K562 (cell line): ENCODE measurements around the gene FHIP2A. TPM values are rescaled to one million over a fixed set of nuclear protein-coding genes. Genes with fewer than 3 reads are reported as not detected.

ENCODE experiments used
- ATAC-seq: fragments of 200-7000 bp; cut with Tn5 transposase; 3 replicates; pipeline ENCODE4 v1.9.1; 2020; ENCODE audit warnings: moderate library complexity
- BruUV-seq: library from RNA; stranded (reverse); fragments of 400-500 nt; replicated peaks from 2 replicates; lab custom pipeline; 2021; lab: Mats Ljungman, UMichigan
- CTCF ChIA-PET: fragments of 300-600 bp; formaldehyde crosslinking; extraction: SDS; loops from one replicate; lab custom pipeline; 2021; ENCODE audit warnings: low intra/inter-chr PET ratio; lab: Yijun Ruan, JAX
- POLR2A ChIA-PET: fragments of 300-600, 350-650 bp; sonication (Branson Sonifier 250); formaldehyde crosslinking; extraction: SDS; loops from one replicate; lab custom pipeline; 2021; ENCODE audit warnings: antibody characterized with exemption, inconsistent platforms; lab: Yijun Ruan, JAX
- DNase-seq, 4 experiments: peaks; one replicate each; pipeline versions ENCODE4 v3.0.0 to v3.0.0-alpha.2; 2011 to 2018; ENCODE audit warnings: low spot score in 3 of 4, mixed read lengths in 3 of 4; ENCODE audit errors: extremely low read depth in 1 of 4
- FAIRE-seq: peaks from 2 replicates; lab custom pipeline; 2011; peaks lifted over from hg19 to GRCh38; lab: Jason Lieb, UNC
- H2AFZ ChIP-seq: 2 replicates; pipeline ENCODE4 v1.6.0; 2011; ENCODE audit warnings: low read depth, low read length, control low read depth, inconsistent platforms
- H3K27ac ChIP-seq: fragments of 200-600 bp; 3 replicates; pipeline ENCODE4 v1.8.0; 2011; ENCODE audit warnings: low read depth, mild to moderate bottlenecking, control low read depth, inconsistent platforms, low read length, moderate library complexity, mixed read lengths; ENCODE audit errors: extremely low read depth
- H3K27me3 ChIP-seq, 2 experiments: fragments of 300-600 bp in 1 of 2; 2 replicates in 1 of 2; 3 replicates in 1 of 2; pipeline versions ENCODE4 v1.6.0 to v1.8.0; 2011; ENCODE audit warnings: inconsistent platforms in 2 of 2, low read length in 2 of 2, mild to moderate bottlenecking in 1 of 2, mixed read lengths in 1 of 2, moderate library complexity in 1 of 2; ENCODE audit not compliant: control insufficient read depth in 2 of 2, insufficient read depth in 2 of 2
- H3K36me3 ChIP-seq: fragments of 300-600 bp; 3 replicates; pipeline ENCODE4 v1.8.0; 2011; ENCODE audit warnings: mild to moderate bottlenecking, low read length, inconsistent platforms; ENCODE audit not compliant: control insufficient read depth, insufficient read depth
- H3K4me1 ChIP-seq, 2 experiments: fragments of 200-600 bp in 1 of 2; replicated peaks in 1 of 2; 2 replicates in 1 of 2; 3 replicates in 1 of 2; pipeline versions ENCODE4 v1.5.1 to v1.8.0; 2011; ENCODE audit warnings: inconsistent platforms in 2 of 2, low read length in 2 of 2, mild to moderate bottlenecking in 1 of 2, mixed read lengths in 1 of 2, moderate library complexity in 1 of 2; ENCODE audit not compliant: control insufficient read depth in 2 of 2, insufficient read depth in 2 of 2
- H3K4me2 ChIP-seq: 2 replicates; pipeline ENCODE4 v1.6.1; 2011; ENCODE audit warnings: low read length, control low read depth, inconsistent platforms, mixed read lengths; ENCODE audit not compliant: insufficient read depth
- H3K4me3 ChIP-seq: fragments of 200-600 bp; sonication (generic), shearing (Covaris generic); 2 replicates; pipeline ENCODE4 v1.5.1; 2016; ENCODE audit warnings: control low read depth, inconsistent platforms
- H3K79me2 ChIP-seq: fragments of 200-600 bp; 3 replicates; pipeline ENCODE4 v1.8.0; 2011; ENCODE audit warnings: low read length, inconsistent platforms; ENCODE audit not compliant: control insufficient read depth, insufficient read depth
- H3K9ac ChIP-seq, 2 experiments: 2 replicates each; pipeline versions ENCODE4 v1.6.0 to v1.6.1; 2011; ENCODE audit warnings: low read depth in 2 of 2, low read length in 2 of 2, control low read depth in 1 of 2, inconsistent platforms in 1 of 2, mild to moderate bottlenecking in 1 of 2, mixed read lengths in 1 of 2; ENCODE audit not compliant: insufficient read depth in 1 of 2
- H3K9me1 ChIP-seq: one replicate; pipeline ENCODE4 v1.6.0; 2011; ENCODE audit warnings: inconsistent platforms, mild to moderate bottlenecking, low read length, moderate library complexity; ENCODE audit not compliant: control insufficient read depth, insufficient read depth
- H3K9me3 ChIP-seq: replicated peaks from 2 replicates; pipeline ENCODE4 v1.5.1; 2011; ENCODE audit warnings: low read depth, low read length, inconsistent platforms; ENCODE audit not compliant: control insufficient read depth, insufficient read depth
- H4K20me1 ChIP-seq: replicated peaks from 2 replicates; pipeline ENCODE4 v1.6.1; 2011; ENCODE audit warnings: low read length, inconsistent platforms, mixed read lengths; ENCODE audit not compliant: control insufficient read depth, insufficient read depth
- CBFA2T3 ChIP-seq: fragments of 450-650 bp; IDR thresholded peaks from 2 replicates; pipeline ENCODE4 v1.6.1; 2017
- CCAR2 ChIP-seq: fragments of 200-400 bp; formaldehyde crosslinking; IDR thresholded peaks from 2 replicates; pipeline ENCODE4 v1.6.1; 2017; ENCODE audit warnings: mild to moderate bottlenecking, low read depth, low read length
- CREBBP ChIP-seq: IDR thresholded peaks from one replicate; pipeline ENCODE4 v1.6.1; 2012; ENCODE audit warnings: low read depth, mild to moderate bottlenecking, control low read depth, inconsistent platforms, low read length
- KDM2B ChIP-seq: fragments of 250-450 bp; sonication (Bioruptor Pico); IDR thresholded peaks from 2 replicates; pipeline ENCODE4 v1.8.0; 2021; ENCODE audit warnings: mild to moderate bottlenecking, moderate library complexity
- MCM5 ChIP-seq: fragments of 450-650 bp; IDR thresholded peaks from 2 replicates; pipeline ENCODE4 v1.6.1; 2016; ENCODE audit warnings: low read depth
- MTA1 ChIP-seq: fragments of 450-650 bp; IDR thresholded peaks from 2 replicates; pipeline ENCODE4 v1.6.1; 2017; ENCODE audit warnings: borderline replicate concordance
- POU5F1 ChIP-seq: fragments of 150-350 bp; IDR thresholded peaks from 2 replicates; pipeline ENCODE4 v1.6.1; 2014; ENCODE audit warnings: borderline replicate concordance, low read length, low read depth, mild to moderate bottlenecking; ENCODE audit not compliant: partially characterized antibody
- SMARCA4 ChIP-seq: fragments of 450-650 bp; IDR thresholded peaks from 2 replicates; pipeline ENCODE4 v1.6.1; 2016
- SMARCE1 ChIP-seq: fragments of 450-650 bp; IDR thresholded peaks from 2 replicates; pipeline ENCODE4 v1.7.1; 2016; ENCODE audit warnings: mild to moderate bottlenecking
- TEAD4 ChIP-seq, 2 experiments: sonication (generic) in 1 of 2; formaldehyde crosslinking in 1 of 2; IDR thresholded peaks; 2 replicates each; pipeline versions ENCODE4 v1.6.1 to v1.8.0; 2012 to 2022; ENCODE audit warnings: borderline replicate concordance in 1 of 2, inconsistent platforms in 1 of 2, low read length in 1 of 2, mild to moderate bottlenecking in 1 of 2, missing genetic modification reagents in 1 of 2
- ZNF583 ChIP-seq: fragments of 250-450 bp; sonication (Bioruptor Pico); IDR thresholded peaks from 2 replicates; pipeline ENCODE4 v1.4.0; 2020
- WGBS: fragments of 100-300 bp; shearing (Covaris generic); methylation state at CpG from one replicate; pipeline ENCODE4 v1.1.6; 2016; ENCODE audit warnings: low coverage, mixed read lengths; ENCODE audit not compliant: insufficient coverage; ENCODE audit errors: missing lambda C conversion rate; 5-methylcytosine and 5-hydroxymethylcytosine counted together
- in situ Hi-C: fragments of 300-500 bp; cut with MboI; formaldehyde crosslinking; loops from 4 replicates; pipeline ENCODE4 v1.15.0; 2018; ENCODE audit warnings: inconsistent platforms, mixed read lengths
- intact Hi-C: fragments of 100-400 bp; cut with micrococcal nuclease; formaldehyde crosslinking; loops from 2 replicates; pipeline ENCODE4 v1.14.2; 2022
- polyA plus RNA-seq, 8 experiments: library from polyadenylated mRNA; depleted of rRNA in 4 of 8; stranded (reverse) in 5 of 8; unstranded in 3 of 8; fragments of >200 nt; fragmentation: Nextera tagmentation in 2 of 8; fragmentation: Illumina TruSeq in 1 of 8; extraction: Ambion mirVana in 2 of 8; extraction: Trizol in 1 of 8; gene quantifications; 2 replicates each; pipeline versions ENCODE4 v1.2.1 to v1.2.3, GENCODE V29; 2011 to 2014; ENCODE audit warnings: inconsistent platforms in 1 of 8, missing spikeins in 1 of 8
- total RNA-seq, 7 experiments: library from RNA; depleted of rRNA in 6 of 7; stranded (reverse); fragments of >200 nt in 6 of 7; fragmentation: Illumina TruSeq in 2 of 7; extraction: Trizol in 2 of 7; gene quantifications; 2 replicates each; pipeline versions ENCODE4 v1.2.1 to v1.2.3, GENCODE V29; 2011 to 2021; ENCODE audit warnings: low replicate concordance in 1 of 7
- TF ChIP-seq, protein P1 (sequence below): fragments of 450-650 bp; IDR thresholded peaks from 2 replicates; pipeline ENCODE4 v1.6.1; 2016; ENCODE audit warnings: low read depth, mild to moderate bottlenecking, moderate library complexity
- TF ChIP-seq, protein P2 (sequence below): fragments of 450-650 bp; formaldehyde crosslinking; IDR thresholded peaks from 2 replicates; pipeline ENCODE4 v1.4.0; 2022; ENCODE audit warnings: mild to moderate bottlenecking, moderate library complexity

Gene FHIP2A
- total and polyA plus RNA-seq, 9 of the 15 experiments (the other 6 are each of a cell fraction or from before 2014, with no cell fraction given): 1.5 to 7.4 (median 3.3) TPM

- Histone ChIP-seq H3K9me1 (no peaks in the 10 kb centered on the region), H4K20me1 (no peaks in the 10 kb centered on the region), H3K4me1 (no peaks in the 10 kb centered on the region), H3K4me3 (no peak overlapping the region), H3K9ac (no peak overlapping the region), H3K36me3 (no peaks in the 10 kb centered on the region), H2AFZ (no peak overlapping the region)
- DNase-seq: no peak
- in situ Hi-C loops: no loop called here
- intact Hi-C loops: loop anchor here (10.0 kb wide), 1 partner anchor 303 kb away; no protein-coding TSS in a partner anchor
- CTCF ChIA-PET: no interaction called here
- TF ChIP-seq KDM2B (no peak), ZNF583 (CRISPR knock-in tag) (no peak), CBFA2T3 (no peak), CCAR2 (no peak), MCM5 (no peak), CREBBP (no peak), SMARCA4 (no peak), MTA1 (no peak), TEAD4 (IDR thresholded peaks at IDR 0.05; ENCODE audit: low read length) (no peak), TEAD4 (CRISPR knock-in tag; IDR thresholded peaks at IDR 0.05; ENCODE audit: borderline replicate concordance) (no peak), POU5F1 (no peak), SMARCE1 (no peak)
- TF ChIP-seq, protein P1, sequence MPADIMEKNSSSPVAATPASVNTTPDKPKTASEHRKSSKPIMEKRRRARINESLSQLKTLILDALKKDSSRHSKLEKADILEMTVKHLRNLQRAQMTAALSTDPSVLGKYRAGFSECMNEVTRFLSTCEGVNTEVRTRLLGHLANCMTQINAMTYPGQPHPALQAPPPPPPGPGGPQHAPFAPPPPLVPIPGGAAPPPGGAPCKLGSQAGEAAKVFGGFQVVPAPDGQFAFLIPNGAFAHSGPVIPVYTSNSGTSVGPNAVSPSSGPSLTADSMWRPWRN: no peak
- TF ChIP-seq, protein P2, sequence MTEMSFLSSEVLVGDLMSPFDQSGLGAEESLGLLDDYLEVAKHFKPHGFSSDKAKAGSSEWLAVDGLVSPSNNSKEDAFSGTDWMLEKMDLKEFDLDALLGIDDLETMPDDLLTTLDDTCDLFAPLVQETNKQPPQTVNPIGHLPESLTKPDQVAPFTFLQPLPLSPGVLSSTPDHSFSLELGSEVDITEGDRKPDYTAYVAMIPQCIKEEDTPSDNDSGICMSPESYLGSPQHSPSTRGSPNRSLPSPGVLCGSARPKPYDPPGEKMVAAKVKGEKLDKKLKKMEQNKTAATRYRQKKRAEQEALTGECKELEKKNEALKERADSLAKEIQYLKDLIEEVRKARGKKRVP (CRISPR knock-in tag): no peak
- TF ChIP-seq, all 486 proteins: peak for 0
- H3K79me2 ChIP-seq: no peaks in the 10 kb centered on the region
- H3K4me2 ChIP-seq: no peak overlapping the region
- ATAC-seq (no peak), FAIRE-seq (no peak)
- no TSS peak for BruUV-seq
- no peaks in the 10 kb centered on the region for H3K27me3 ChIP-seq
- H3K27ac ChIP-seq: no peak overlapping the region
- POLR2A ChIA-PET: no interaction called here
- no peaks in the 10 kb centered on the region for H3K9me3 ChIP-seq
- WGBS: 0% methylated on average over 1 of the region's 1 CpG
These were observed 44.2 kb upstream of the FHIP2A start for GRCh38 chr10:114777415-114777814.
